ENCODE results near the gene OAS1. TPM values are rescaled to one million over a fixed set of nuclear protein-coding genes. Genes with fewer than 3 reads are reported as not detected.

Gene OAS1
- 26.8 to 40.7 TPM (median 32.8 TPM) in 5 replicates for total RNA-seq (2022; extraction: Qiagen RNA extraction)

DNA sequence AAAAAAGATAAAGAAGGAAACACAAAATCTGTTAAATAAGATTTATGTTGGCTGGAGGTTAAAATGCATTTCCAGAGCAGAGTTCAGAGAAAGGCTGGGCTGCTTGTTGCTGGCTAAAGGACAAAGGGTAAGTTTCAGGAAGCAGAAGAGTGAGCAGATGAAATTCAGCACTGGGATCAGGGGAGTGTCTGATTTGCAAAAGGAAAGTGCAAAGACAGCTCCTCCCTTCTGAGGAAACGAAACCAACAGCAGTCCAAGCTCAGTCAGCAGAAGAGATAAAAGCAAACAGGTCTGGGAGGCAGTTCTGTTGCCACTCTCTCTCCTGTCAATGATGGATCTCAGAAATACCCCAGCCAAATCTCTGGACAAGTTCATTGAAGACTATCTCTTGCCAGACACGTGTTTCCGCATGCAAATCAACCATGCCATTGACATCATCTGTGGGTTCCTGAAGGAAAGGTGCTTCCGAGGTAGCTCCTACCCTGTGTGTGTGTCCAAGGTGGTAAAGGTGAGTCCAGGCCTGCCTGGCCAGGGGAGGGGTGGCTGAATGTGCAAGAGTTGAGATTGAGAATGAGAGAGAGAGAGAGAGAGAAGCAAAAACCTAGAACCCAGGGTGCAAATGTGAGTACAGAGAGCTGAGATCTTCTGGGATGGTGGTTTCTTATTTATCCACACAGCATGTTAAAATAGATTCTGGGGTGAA is at the start of gene OAS1:
Gene OAS1 (plus strand): TSS at position 251 of the 703 bp plus-strand sequence. CDS start 78 bp downstream, at position 329.

DNA sequence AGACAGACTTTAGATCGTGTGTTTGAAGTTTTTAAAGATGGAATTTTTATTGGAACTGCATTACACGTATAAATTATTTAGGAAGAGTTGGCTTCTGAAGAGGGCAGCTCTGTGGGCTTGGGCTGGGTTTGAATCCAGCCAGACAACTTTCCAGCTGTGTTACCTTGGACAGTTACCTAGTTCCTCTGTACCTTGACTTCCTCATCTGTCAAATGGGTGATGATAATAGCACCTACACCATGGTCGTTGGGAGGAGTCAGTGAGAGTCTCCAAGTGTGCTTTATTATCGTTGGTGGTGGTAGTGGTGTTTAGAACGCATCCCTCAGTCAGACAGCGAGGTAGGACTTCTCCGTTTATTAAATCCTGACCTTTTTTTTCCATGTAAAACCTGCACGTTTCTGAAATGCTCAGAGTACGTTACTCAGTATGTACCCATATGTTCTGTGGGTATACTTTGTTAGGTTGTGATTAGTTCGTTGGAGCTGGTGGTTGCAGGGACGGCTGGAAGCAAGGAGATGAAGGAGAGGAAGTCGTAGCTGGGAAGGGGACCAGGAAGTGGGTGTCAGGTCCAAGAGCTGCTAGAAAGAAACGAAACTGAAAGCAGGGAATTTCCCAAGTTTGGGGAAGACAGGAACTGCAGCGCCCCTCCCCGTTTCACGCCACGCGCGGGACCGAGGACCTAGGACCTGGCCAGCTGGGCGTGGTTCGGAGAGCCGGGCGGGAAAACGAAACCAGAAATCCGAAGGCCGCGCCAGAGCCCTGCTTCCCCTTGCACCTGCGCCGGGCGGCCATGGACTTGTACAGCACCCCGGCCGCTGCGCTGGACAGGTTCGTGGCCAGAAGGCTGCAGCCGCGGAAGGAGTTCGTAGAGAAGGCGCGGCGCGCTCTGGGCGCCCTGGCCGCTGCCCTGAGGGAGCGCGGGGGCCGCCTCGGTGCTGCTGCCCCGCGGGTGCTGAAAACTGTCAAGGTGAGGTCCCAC is 31.3 kb downstream of the OAS1 start, which contains the start of gene OAS3:
Gene OAS3 (plus strand): TSS at position 734 of the 979 bp plus-strand sequence. CDS start 57 bp downstream, at position 791.

Other genes starting within 250 kb of the OAS1 start
- gene RPH3A, start 115.2 kb upstream of the OAS1 start, total RNA-seq (2022; extraction: Qiagen RNA extraction): 0.21 to 0.45 TPM (median 0.25 TPM) in 5 replicates
- gene OAS3, start 31.5 kb downstream of the OAS1 start, total RNA-seq (2022; extraction: Qiagen RNA extraction): 18.5 to 27.2 TPM (median 26.1 TPM) in 5 replicates
- gene OAS2, start 71.6 kb downstream of the OAS1 start, total RNA-seq (2022; extraction: Qiagen RNA extraction): 0.08 to 0.26 TPM (median 0.18 TPM) in 5 replicates
- gene DTX1, start 149.8 kb downstream of the OAS1 start, total RNA-seq (2022; extraction: Qiagen RNA extraction): 0.26 to 0.66 TPM (median 0.48 TPM) in 5 replicates
- gene RASAL1, start 228.8 kb downstream of the OAS1 start, total RNA-seq (2022; extraction: Qiagen RNA extraction): 0.17 to 0.32 TPM (median 0.27 TPM) in 5 replicates
- gene CFAP73, start 242.8 kb downstream of the OAS1 start, total RNA-seq (2022; extraction: Qiagen RNA extraction): 0.09 to 0.14 TPM (median 0.11 TPM) in 3 of 5 replicates, not detected in the others